Measurements from ENCODE around the gene EPS8L2.

EPS8L2 gene

GRCh38 chr11:690738-691633, 15.0 kb upstream of the EPS8L2 start:
- DNase-seq = no peak

- DNase-seq = no peak
Observed at GRCh38 chr11:691710-692590, 14.1 kb upstream of the EPS8L2 start.

- no peak for DNase-seq
Observed at GRCh38 chr11:692824-693414, 13.1 kb upstream of the EPS8L2 start.

GRCh38 chr11:693415-693831, 12.6 kb upstream of the EPS8L2 start:
- DNase-seq = peak; percentile 28

GRCh38 chr11:693887-694562, 12.0 kb upstream of the EPS8L2 start:
- DNase-seq = no peak

- peak; percentile 100 for DNase-seq
Observed at GRCh38 chr11:694563-695287, 11.3 kb upstream of the EPS8L2 start, which contains the start of gene DEAF1. TSS of gene DEAF1 (minus strand) at chr11:695222. CDS start at chr11:695047, 175 bp downstream.

- no peak for DNase-seq
Observed at GRCh38 chr11:695288-695537, 10.8 kb upstream of the EPS8L2 start.

- DNase-seq = peak; percentile 100
Observed at GRCh38 chr11:695538-696248, 10.3 kb upstream of the EPS8L2 start, which contains the start of gene TMEM80. TSS of gene TMEM80 (plus strand) at chr11:695816. CDS start at chr11:695828, 12 bp downstream.

GRCh38 chr11:696955-697491, 9.0 kb upstream of the EPS8L2 start:
- peak; percentile 80 for DNase-seq

GRCh38 chr11:697811-698311, 8.2 kb upstream of the EPS8L2 start:
- no peak for DNase-seq

GRCh38 chr11:698493-699115, 7.4 kb upstream of the EPS8L2 start:
- DNase-seq = no peak

GRCh38 chr11:699116-699508, 6.9 kb upstream of the EPS8L2 start:
- DNase-seq = no peak

GRCh38 chr11:699753-700152, 6.3 kb upstream of the EPS8L2 start:
- no peak for DNase-seq

GRCh38 chr11:701741-702461, 4.1 kb upstream of the EPS8L2 start:
- DNase-seq = no peak

- peak; percentile 50 for DNase-seq
Observed at GRCh38 chr11:702462-703461, 3.3 kb upstream of the EPS8L2 start.

GRCh38 chr11:703506-703905, 2.5 kb upstream of the EPS8L2 start:
- no peak for DNase-seq

- DNase-seq = no peak
Observed at GRCh38 chr11:704228-704674, 1.8 kb upstream of the EPS8L2 start.

Measured in suppressor macrophage treated with lipopolysaccharide for 4 hours (primary cell).